RWPE2 (cell line): ENCODE data around the gene CEBPZOS.
"Not testable (repeated sequence)": the region's sequence is repeated elsewhere in the genome, so short reads cannot be mapped to it uniquely, and the experiment has no call there.

Experiments used
- ATAC-seq: fragments of 200-7000 bp; cut with Tn5 transposase; 3 replicates; pipeline ENCODE4 v1.9.1; 2021; ENCODE audit warnings: low read depth
- DNase-seq: peaks from one replicate; pipeline ENCODE4 v3.0.0-alpha.2; 2020; ENCODE audit warnings: low spot score
- H3K27ac ChIP-seq: fragments of 450-650 bp; 2 replicates; pipeline ENCODE4 v1.5.1; 2017; ENCODE audit warnings: mild to moderate bottlenecking; ENCODE audit not compliant: poor library complexity, severe bottlenecking
- H3K27me3 ChIP-seq: fragments of 250-450 bp; sonication (Bioruptor Pico); 2 replicates; pipeline ENCODE4 v1.5.1; 2021; ENCODE audit warnings: mild to moderate bottlenecking, moderate library complexity; ENCODE audit not compliant: insufficient read depth, poor library complexity, severe bottlenecking
- H3K36me3 ChIP-seq: fragments of 250-450 bp; sonication (Bioruptor Pico); 2 replicates; pipeline ENCODE4 v1.5.1; 2020; ENCODE audit warnings: low read depth, mild to moderate bottlenecking, moderate library complexity
- H3K4me1 ChIP-seq: fragments of 250-450 bp; sonication (Bioruptor Pico); 2 replicates; pipeline ENCODE4 v1.5.1; 2021; ENCODE audit warnings: mild to moderate bottlenecking, moderate library complexity; ENCODE audit not compliant: insufficient read depth, poor library complexity, severe bottlenecking
- H3K4me3 ChIP-seq: fragments of 250-450 bp; sonication (Bioruptor Pico); 2 replicates; pipeline ENCODE4 v1.5.1; 2021; ENCODE audit warnings: mild to moderate bottlenecking, moderate library complexity; ENCODE audit not compliant: severe bottlenecking
- H3K9me3 ChIP-seq: fragments of 250-450 bp; sonication (Bioruptor Pico); 2 replicates; pipeline ENCODE4 v1.5.1; 2021; ENCODE audit warnings: mild to moderate bottlenecking, moderate library complexity; ENCODE audit not compliant: severe bottlenecking
- CTCF ChIP-seq: fragments of 450-650 bp; IDR thresholded peaks from one replicate; pipeline ENCODE4 v1.5.1; 2017; ENCODE audit warnings: mild to moderate bottlenecking, moderate library complexity; ENCODE audit not compliant: poor library complexity, severe bottlenecking

Gene CEBPZOS

GRCh38 chr2:37224063-37224462, 27.8 kb downstream of the CEBPZOS start:
- no peak overlapping the region for H3K27ac ChIP-seq
- DNase-seq (no peak), ATAC-seq (no peak)
- no peak for TF ChIP-seq CTCF
- no peak overlapping the region for H3K4me3 ChIP-seq
- no peaks in the 10 kb centered on the region for H3K27me3 ChIP-seq
- no peaks in the 10 kb centered on the region for H3K9me3 ChIP-seq
- no peaks in the 10 kb centered on the region for H3K4me1 ChIP-seq
- peaks cover 92% of the 10 kb centered on the region for H3K36me3 ChIP-seq

GRCh38 chr2:37225129-37225528, 28.8 kb downstream of the CEBPZOS start:
- not testable (repeated sequence) for H3K27me3 ChIP-seq, H3K9me3 ChIP-seq, H3K27ac ChIP-seq, H3K4me3 ChIP-seq, DNase-seq, ATAC-seq, H3K4me1 ChIP-seq
- peaks cover 94% of the 10 kb centered on the region for H3K36me3 ChIP-seq

DNA sequence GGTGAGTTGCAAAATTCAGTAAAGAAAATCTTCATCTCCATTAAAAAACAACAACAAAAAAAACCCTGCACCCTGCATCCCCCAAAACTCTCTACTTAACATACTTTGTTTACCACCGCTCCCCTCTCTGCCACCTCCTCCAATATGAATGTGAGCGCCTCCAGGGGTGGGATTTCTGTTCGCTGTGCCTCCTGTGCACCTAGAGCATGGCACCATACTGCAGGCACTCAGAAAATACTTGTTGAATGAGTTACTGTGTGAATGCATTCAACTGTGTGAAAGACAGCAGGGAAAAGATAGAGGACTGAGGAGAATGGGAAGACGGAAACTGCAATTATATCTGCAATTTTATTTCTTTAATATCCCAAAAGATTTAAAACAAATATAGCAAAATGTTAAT, 30.6 kb downstream of the CEBPZOS start:
- H3K27me3 ChIP-seq = no peaks in the 10 kb centered on the region
- peaks cover 7% of the 10 kb centered on the region for H3K4me1 ChIP-seq
- no peak for TF ChIP-seq CTCF
- no peaks in the 10 kb centered on the region for H3K9me3 ChIP-seq
- no peak for DNase-seq
- no peak overlapping the region for H3K27ac ChIP-seq
- ATAC-seq = no peak
- H3K36me3 ChIP-seq = peaks cover 77% of the 10 kb centered on the region
- H3K4me3 ChIP-seq = no peak overlapping the region

DNA sequence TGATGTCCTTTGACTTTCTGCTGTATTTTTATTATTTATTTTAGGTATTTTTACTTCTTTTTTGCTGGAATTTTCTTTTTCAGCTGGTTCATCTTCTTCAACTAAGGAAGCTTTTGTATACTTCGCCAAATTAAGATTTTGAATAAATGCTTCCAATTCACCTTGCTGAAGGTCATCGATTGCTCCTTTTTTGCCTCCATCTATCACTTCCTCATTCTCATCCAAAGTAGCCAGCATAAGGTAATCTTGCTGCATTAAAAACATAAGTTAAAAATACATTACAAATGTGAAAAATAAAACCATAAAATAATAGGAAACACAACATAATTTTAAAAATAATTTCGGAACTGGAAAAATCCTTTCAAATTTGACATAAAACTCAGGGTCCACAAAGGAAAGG, 32.5 kb downstream of the CEBPZOS start:
- no peak for ATAC-seq
- TF ChIP-seq CTCF = no peak
- DNase-seq = no peak
- peaks cover 11% of the 10 kb centered on the region for H3K4me1 ChIP-seq
- no peaks in the 10 kb centered on the region for H3K27me3 ChIP-seq
- H3K9me3 ChIP-seq = no peaks in the 10 kb centered on the region
- peaks cover 60% of the 10 kb centered on the region for H3K36me3 ChIP-seq
- no peak overlapping the region for H3K27ac ChIP-seq
- no peak overlapping the region for H3K4me3 ChIP-seq

DNA sequence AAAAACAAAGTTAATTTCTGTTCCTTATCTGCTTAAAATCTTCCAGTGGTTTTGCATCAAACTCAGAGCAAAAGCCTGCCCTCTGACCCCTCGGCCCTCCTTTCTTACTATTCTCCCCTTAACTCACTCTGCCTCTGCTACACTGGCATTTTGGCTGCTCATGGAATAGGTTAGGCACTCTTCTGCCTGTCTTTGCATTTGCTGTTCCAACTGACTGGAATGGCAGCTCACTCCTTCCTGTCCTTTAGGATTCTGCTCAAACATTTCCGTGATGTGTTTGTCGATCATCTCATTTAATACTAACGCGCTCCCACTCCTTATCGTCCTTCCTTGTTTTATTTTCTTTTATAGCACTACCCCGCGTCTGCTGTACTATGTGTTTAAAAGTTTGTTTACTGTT, 34.3 kb downstream of the CEBPZOS start:
- peak; percentile 8; the same call in 1 of the 3 replicates for ATAC-seq
- no peaks in the 10 kb centered on the region for H3K9me3 ChIP-seq
- H3K4me1 ChIP-seq = peaks cover 11% of the 10 kb centered on the region
- peaks cover 57% of the 10 kb centered on the region for H3K36me3 ChIP-seq
- TF ChIP-seq CTCF = no peak
- H3K27ac ChIP-seq = peak overlapping the region; percentile 66
- H3K4me3 ChIP-seq = peak overlapping the region; percentile 77
- DNase-seq = no peak
- no peaks in the 10 kb centered on the region for H3K27me3 ChIP-seq
